Keratinocyte (primary cell): ENCODE results near the gene OAS3. TPM values are rescaled to one million over a fixed set of nuclear protein-coding genes. Genes with fewer than 3 reads are reported as not detected.
"Not testable (repeated sequence)": the region's sequence is repeated elsewhere in the genome, so short reads cannot be mapped to it uniquely, and the experiment has no call there.

Experiments
- DNase-seq: peaks from one replicate; pipeline ENCODE4 v3.0.0-alpha.2; 2011; ENCODE audit warnings: low read depth, missing footprints, low spot score
- FAIRE-seq: peaks from 2 replicates; lab custom pipeline; 2011; peaks lifted over from hg19 to GRCh38; lab: Jason Lieb, UNC
- H2AFZ ChIP-seq: 2 replicates; pipeline ENCODE4 v1.6.0; 2012; ENCODE audit warnings: low read length, control low read depth, inconsistent platforms; ENCODE audit not compliant: control insufficient read depth
- H3K27ac ChIP-seq: 2 replicates; pipeline ENCODE4 v1.5.1; 2011; ENCODE audit warnings: low read length; ENCODE audit not compliant: control insufficient read depth, insufficient read depth
- H3K27me3 ChIP-seq: 3 replicates; pipeline ENCODE4 v1.6.0; 2011; ENCODE audit warnings: low read length; ENCODE audit not compliant: control insufficient read depth, insufficient read depth; ENCODE audit errors: extremely low read depth
- H3K36me3 ChIP-seq, 2 experiments: 2 replicates in 1 of 2; 3 replicates in 1 of 2; pipeline ENCODE4 v1.5.1; 2011; ENCODE audit warnings: low read length in 2 of 2, mild to moderate bottlenecking in 1 of 2; ENCODE audit not compliant: control insufficient read depth in 2 of 2, insufficient read depth in 2 of 2; ENCODE audit errors: extremely low read depth in 1 of 2
- H3K4me1 ChIP-seq: 3 replicates; pipeline ENCODE4 v1.5.1; 2011; ENCODE audit warnings: low read length; ENCODE audit not compliant: control insufficient read depth, insufficient read depth; ENCODE audit errors: extremely low read depth
- H3K4me2 ChIP-seq: 3 replicates; pipeline ENCODE4 v1.6.0; 2011; ENCODE audit warnings: low read depth, low read length; ENCODE audit not compliant: control insufficient read depth, insufficient read depth; ENCODE audit errors: extremely low read depth
- H3K4me3 ChIP-seq, 3 experiments: fragments of 200-600 bp in 1 of 3; sonication (generic) in 1 of 3; 2 replicates in 2 of 3; 3 replicates in 1 of 3; pipeline ENCODE4 v1.5.1; 2011 to 2016; ENCODE audit warnings: low read length in 3 of 3, mild to moderate bottlenecking in 3 of 3, control low read depth in 2 of 3, inconsistent platforms in 1 of 3, low read depth in 1 of 3, mixed read lengths in 1 of 3, mixed run types in 1 of 3, moderate library complexity in 1 of 3; ENCODE audit not compliant: control insufficient read depth in 2 of 3, insufficient read depth in 2 of 3; ENCODE audit errors: extremely low read depth in 1 of 3
- H3K79me2 ChIP-seq: 2 replicates; pipeline ENCODE4 v1.6.0; 2012; ENCODE audit warnings: low read length; ENCODE audit not compliant: control insufficient read depth, insufficient read depth
- H3K9ac ChIP-seq: 3 replicates; pipeline ENCODE4 v1.6.0; 2011; ENCODE audit warnings: low read length; ENCODE audit not compliant: control insufficient read depth, insufficient read depth; ENCODE audit errors: extremely low read depth
- H3K9me1 ChIP-seq: 3 replicates; pipeline ENCODE4 v1.6.0; 2011; ENCODE audit warnings: low read length; ENCODE audit not compliant: control insufficient read depth, insufficient read depth; ENCODE audit errors: extremely low read depth
- H3K9me3 ChIP-seq: 2 replicates; pipeline ENCODE4 v1.5.1; 2012; ENCODE audit warnings: low read depth, low read length; ENCODE audit not compliant: control insufficient read depth
- H4K20me1 ChIP-seq: 3 replicates; pipeline ENCODE4 v1.6.0; 2011; ENCODE audit warnings: low read length; ENCODE audit not compliant: control insufficient read depth, insufficient read depth; ENCODE audit errors: extremely low read depth
- EZH2 ChIP-seq: IDR thresholded peaks from one replicate; pipeline ENCODE4 v1.6.1; 2012; ENCODE audit warnings: inconsistent platforms, mild to moderate bottlenecking, low read length, moderate library complexity
- dilution Hi-C: fragments of 300-500 bp; cut with MboI; formaldehyde crosslinking; loops from one replicate; pipeline ENCODE4 v1.7.0; 2020; ENCODE audit warnings: low sequenced_read_pairs; ENCODE audit not compliant: extremely low pct_ligation_motif_present
- polyA plus RNA-seq, 5 experiments: library from polyadenylated mRNA; depleted of rRNA in 3 of 5; stranded (reverse) in 3 of 5; stranded (forward) in 1 of 5; unstranded in 1 of 5; fragments of >200 nt; gene quantifications; 1 replicate in 1 of 5; 2 replicates in 3 of 5; 3 replicates in 1 of 5; pipeline versions ENCODE4 v1.2.1 to v1.2.3, GENCODE V29; 2011 to 2012; ENCODE audit warnings: missing spikeins in 2 of 5, low read depth in 1 of 5, low replicate concordance in 1 of 5
- TF ChIP-seq, protein P1 (sequence below), 3 experiments: IDR thresholded peaks in 1 of 3; conservative IDR thresholded peaks in 1 of 3; optimal IDR thresholded peaks in 1 of 3; 2 replicates in 2 of 3; 3 replicates in 1 of 3; pipeline versions ENCODE3 to v1.5.1; 2011; ENCODE audit warnings: low read length in 3 of 3, mild to moderate bottlenecking in 3 of 3, moderate library complexity in 2 of 3, control low read depth in 1 of 3, inconsistent platforms in 1 of 3; ENCODE audit not compliant: insufficient read depth in 2 of 3; ENCODE audit errors: extremely low read depth in 1 of 3

Gene OAS3
- polyA plus RNA-seq, 1 donor (not counting 4 experiments of a cell fraction or from before 2014, with no cell fraction given): 59.2 TPM

DNA sequence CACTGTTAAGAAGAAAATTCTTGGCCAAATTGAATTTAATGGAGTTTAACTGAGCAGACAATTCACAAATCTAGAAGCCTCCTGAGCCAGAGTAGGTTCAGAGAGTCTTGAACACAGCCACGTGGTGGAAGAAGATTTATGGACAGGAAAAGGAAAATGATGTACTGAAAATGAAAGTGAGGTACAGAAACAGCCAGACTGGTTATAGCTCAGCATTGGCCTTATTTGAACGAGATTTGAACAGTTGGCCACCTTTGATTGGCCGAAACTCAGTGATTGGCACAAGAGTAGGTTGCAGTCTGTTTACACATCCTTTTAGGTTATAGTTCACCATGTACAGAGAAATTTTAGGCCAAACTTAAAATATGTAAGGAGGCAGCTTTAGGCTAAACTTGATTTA, 50.0 kb downstream of the OAS3 start:
- H3K27me3 ChIP-seq: no peaks in the 10 kb centered on the region
- H3K9me3 ChIP-seq: peaks cover 2% of the 10 kb centered on the region
- TF ChIP-seq, protein P1, sequence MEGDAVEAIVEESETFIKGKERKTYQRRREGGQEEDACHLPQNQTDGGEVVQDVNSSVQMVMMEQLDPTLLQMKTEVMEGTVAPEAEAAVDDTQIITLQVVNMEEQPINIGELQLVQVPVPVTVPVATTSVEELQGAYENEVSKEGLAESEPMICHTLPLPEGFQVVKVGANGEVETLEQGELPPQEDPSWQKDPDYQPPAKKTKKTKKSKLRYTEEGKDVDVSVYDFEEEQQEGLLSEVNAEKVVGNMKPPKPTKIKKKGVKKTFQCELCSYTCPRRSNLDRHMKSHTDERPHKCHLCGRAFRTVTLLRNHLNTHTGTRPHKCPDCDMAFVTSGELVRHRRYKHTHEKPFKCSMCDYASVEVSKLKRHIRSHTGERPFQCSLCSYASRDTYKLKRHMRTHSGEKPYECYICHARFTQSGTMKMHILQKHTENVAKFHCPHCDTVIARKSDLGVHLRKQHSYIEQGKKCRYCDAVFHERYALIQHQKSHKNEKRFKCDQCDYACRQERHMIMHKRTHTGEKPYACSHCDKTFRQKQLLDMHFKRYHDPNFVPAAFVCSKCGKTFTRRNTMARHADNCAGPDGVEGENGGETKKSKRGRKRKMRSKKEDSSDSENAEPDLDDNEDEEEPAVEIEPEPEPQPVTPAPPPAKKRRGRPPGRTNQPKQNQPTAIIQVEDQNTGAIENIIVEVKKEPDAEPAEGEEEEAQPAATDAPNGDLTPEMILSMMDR (optimal IDR thresholded peaks at IDR 0.05 in 1 of 3, IDR thresholded peaks at IDR 0.05 in 1 of 3, conservative IDR thresholded peaks at IDR 0.05 in 1 of 3; ENCODE audit: extremely low read depth in 1 of 3, insufficient read depth in 2 of 3, low read length in 3 of 3): no peak
- no peak for TF ChIP-seq EZH2
- H3K4me1 ChIP-seq: peaks cover 13% of the 10 kb centered on the region
- H2AFZ ChIP-seq: no peak overlapping the region
- no peaks in the 10 kb centered on the region for H3K9me1 ChIP-seq
- DNase-seq: no peak
- peaks cover 6% of the 10 kb centered on the region for H4K20me1 ChIP-seq
- H3K4me3 ChIP-seq: no peak overlapping the region
- no peak overlapping the region for H3K4me2 ChIP-seq
- H3K27ac ChIP-seq: no peak overlapping the region
- H3K36me3 ChIP-seq: peaks cover 0 to 18% of the 10 kb centered on the region in 2 experiments
- FAIRE-seq: no peak
- dilution Hi-C loops: no loop called here
- H3K79me2 ChIP-seq: peaks cover 24% of the 10 kb centered on the region
- no peak overlapping the region for H3K9ac ChIP-seq

DNA sequence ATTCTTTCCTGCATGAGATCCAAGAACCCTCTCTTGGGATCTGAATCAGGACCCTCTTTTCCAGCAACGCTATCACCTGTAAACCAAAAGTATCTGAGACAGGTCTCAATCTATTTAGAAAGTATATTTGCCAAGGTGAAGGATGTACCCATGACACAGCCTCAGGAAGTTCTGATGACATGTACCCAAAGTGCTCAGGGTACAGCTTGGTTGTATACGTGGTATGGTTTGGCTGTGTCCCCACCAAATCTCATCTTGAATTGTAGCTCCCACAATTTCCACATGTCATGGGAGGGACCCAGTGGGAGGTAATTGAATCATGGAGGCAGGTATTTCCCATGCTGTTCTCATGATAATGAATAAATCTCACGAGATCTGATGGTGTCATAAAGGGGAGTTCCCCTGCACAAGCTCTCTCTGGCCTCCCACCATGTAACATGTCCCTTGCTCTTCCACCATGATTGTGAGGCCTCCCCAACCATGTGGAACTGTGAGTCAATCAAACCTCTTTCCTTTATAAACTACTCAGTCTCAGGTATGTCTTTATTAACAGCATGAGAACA, 50.6 kb downstream of the OAS3 start:
- H3K27me3 ChIP-seq, H3K27ac ChIP-seq, H3K9me3 ChIP-seq, H3K9me1 ChIP-seq, dilution Hi-C loops, DNase-seq, H3K4me2 ChIP-seq, H3K9ac ChIP-seq, H4K20me1 ChIP-seq, FAIRE-seq, H2AFZ ChIP-seq, H3K4me3 ChIP-seq: not testable (repeated sequence)
- Histone ChIP-seq H3K79me2 (peaks cover 17% of the 10 kb centered on the region), H3K36me3 (peaks cover 0 to 18% of the 10 kb centered on the region in 2 experiments), H3K4me1 (peaks cover 13% of the 10 kb centered on the region)

DNA sequence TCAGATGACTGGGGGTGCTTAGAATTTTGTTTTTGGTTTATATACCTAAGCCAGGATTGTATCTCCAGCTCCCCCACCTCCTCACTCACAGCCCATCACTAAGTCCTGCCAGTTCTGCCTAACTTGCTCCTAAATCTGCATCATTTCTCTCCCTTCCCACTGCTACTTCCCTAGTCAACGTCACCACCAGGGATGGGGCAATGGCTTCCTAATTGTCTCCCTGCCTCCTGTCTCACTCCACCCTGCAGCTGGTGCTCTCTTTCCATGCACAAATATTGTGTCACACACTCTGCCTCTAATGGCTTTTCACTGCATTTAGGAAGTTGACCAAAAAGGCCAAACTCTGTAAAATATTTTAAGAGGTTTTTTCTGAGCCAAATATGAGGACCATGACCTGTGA, 51.5 kb downstream of the OAS3 start:
- Histone ChIP-seq H3K9me1 (no peaks in the 10 kb centered on the region), H3K36me3 (peaks cover 0 to 18% of the 10 kb centered on the region in 2 experiments), H4K20me1 (peaks cover 6% of the 10 kb centered on the region), H3K9ac (no peak overlapping the region), H3K4me2 (no peak overlapping the region), H3K4me3 (no peak overlapping the region), H3K27ac (no peak overlapping the region), H3K4me1 (peaks cover 13% of the 10 kb centered on the region), H3K79me2 (peaks cover 9% of the 10 kb centered on the region), H3K27me3 (no peaks in the 10 kb centered on the region), H2AFZ (no peak overlapping the region), H3K9me3 (no peaks in the 10 kb centered on the region)
- no peak for TF ChIP-seq EZH2
- TF ChIP-seq, protein P1 (optimal IDR thresholded peaks at IDR 0.05 in 1 of 3, IDR thresholded peaks at IDR 0.05 in 1 of 3, conservative IDR thresholded peaks at IDR 0.05 in 1 of 3; ENCODE audit: extremely low read depth in 1 of 3, insufficient read depth in 2 of 3, low read length in 3 of 3): no peak
- no peak for FAIRE-seq
- dilution Hi-C loops: no loop called here
- DNase-seq: no peak
